T-helper 2 cell (primary cell): ENCODE data around the gene LRRC36.
A peak's percentile ranks its signal among the peaks of the same experiment; 100 is the strongest.

Experiments
- DNase-seq, 5 experiments: peaks; one replicate each; pipeline versions ENCODE4 v3.0.0 to v3.0.0-alpha.2; 2012 to 2022

Gene LRRC36

DNA sequence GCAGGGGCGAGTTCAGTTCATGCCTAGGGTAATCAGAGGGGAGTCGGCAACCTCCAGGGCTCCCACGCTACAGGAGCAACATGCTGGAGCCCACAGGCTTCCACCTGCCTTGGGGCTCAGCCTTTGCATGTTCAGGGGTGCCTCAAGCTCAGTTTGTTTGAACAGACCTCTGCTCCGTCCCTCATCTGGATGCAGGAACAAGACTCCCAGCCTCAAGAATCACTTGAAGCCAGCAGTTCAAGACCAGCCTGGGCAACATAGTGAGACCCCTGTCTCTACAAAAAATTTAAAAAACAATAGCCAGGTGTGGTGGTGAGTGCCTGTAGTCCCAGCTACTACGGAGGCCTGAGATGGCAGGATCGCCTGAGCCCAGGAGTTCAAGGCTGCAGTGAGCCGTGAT is 99.4 kb downstream of the LRRC36 start:
- DNase-seq: no peak

DNA sequence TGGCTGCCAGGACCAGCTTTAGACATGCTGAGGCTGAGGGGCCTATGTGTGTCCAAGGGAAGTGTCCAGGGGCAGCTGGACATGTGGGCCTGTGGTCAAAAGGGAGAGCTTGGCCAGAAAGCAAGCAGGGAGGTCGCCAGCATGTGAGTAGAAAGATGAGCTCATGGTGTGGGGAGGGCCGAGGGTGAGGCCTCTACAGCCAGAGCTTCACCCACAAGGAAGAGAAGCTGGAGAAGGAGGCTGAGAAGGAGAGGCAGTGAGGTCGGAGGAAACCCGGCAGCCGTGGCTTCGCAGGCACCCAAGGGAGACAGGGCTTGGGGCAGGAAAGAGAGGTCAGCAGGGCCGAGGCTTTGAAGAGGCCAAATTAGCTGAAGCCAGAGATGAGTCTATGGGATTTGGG is 100.3 kb downstream of the LRRC36 start:
- DNase-seq: no peak

DNA sequence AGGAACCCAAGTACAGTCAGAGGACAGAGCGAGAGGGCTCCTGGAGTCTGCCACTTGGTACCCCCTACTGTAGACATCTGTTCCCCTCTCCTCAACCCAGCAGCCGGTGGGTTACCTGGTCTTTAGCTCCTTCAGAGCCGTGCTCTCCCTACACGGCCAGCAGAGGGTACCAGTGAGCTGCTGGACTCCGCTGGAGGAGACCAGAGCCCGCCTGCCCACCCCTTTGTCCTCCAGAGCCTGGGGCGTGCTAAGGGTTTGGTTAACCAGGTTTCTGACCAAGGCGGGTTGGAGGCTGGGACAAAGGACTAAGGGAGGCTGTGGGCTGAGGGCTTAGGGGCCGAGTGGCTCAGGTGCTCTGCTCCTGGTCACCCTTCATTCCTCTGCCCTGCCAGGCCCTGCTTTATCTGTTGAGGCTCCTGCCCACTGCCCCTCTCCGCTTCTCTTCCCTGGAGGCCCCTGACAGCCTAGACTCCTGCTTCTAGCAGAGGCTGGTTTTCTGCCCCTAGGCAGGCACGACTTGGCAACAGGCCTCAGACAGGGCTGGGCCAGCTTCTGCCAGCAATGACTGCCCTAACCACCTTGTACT is 101.6 kb downstream of the LRRC36 start:
- peak in 3 of 5 experiments; percentile 37 to 43 (median 41) for DNase-seq

DNA sequence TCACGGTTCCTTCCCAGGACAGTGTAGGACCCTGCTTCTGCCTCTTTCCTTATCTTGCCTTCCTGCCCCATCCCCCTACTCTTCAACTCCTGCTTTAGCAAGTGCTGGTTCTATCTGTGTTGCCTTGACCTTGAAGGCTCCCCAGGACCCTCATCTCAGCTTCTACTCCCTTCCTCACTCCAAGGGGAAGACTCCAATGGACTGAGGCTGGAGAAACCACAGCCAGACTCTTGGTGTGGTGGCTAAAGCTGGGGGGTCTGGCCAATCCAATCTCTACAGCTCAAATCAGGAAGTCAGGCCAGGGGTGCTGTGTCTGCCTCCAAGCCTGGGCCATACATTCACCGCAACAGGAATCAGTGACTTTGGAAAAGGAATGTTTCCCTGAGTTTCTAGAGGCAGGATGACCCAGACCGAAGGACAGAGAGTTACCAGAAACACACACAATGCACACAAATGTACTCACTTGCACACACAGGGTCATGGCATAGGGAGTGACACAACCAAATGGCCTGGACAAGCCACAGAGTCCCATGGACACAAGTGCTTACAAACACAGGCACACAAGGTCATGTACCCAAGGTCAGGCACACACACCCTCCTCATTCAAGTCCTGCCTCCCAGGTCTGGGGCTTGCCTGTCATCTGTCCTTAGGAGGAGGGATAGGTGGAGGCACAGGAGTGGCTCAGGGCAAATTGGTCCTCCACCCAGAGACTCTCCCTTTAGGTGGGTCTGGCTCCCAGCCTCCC is 102.6 kb downstream of the LRRC36 start:
- no peak for DNase-seq

DNA sequence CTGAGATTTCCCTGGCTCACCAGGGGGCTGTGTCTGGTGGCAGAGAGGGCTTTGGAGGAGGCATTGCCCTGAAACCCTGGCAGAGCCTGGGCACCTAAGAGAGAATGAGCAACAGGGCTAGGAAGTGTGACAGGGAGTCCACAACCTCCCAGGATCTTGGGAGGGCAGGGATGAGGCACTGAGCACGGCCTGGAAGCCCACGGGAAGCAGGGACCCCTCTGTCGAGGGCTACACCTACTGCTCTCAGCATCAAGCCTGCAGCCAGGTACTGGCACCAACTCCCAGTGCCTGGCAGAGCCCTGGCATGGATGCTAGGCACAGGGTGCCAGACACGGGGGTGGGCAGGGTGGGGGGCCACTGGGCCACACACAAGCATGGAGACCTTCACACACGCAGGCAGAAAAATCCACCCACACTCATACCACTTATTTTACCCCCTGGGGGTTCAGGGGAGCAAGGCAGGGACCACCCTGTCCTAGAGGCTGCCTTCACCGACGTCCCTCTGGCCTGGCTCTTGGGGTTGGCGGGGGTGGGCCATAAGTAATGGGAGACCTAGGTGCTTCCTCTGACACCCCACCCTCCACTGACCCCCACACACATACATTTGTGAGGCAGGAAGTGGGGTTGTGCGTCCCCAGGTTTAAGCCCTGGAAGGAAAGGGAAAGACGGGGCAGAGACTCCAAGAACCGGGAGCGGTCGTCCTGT is 103.3 kb downstream of the LRRC36 start:
- DNase-seq: no peak

DNA sequence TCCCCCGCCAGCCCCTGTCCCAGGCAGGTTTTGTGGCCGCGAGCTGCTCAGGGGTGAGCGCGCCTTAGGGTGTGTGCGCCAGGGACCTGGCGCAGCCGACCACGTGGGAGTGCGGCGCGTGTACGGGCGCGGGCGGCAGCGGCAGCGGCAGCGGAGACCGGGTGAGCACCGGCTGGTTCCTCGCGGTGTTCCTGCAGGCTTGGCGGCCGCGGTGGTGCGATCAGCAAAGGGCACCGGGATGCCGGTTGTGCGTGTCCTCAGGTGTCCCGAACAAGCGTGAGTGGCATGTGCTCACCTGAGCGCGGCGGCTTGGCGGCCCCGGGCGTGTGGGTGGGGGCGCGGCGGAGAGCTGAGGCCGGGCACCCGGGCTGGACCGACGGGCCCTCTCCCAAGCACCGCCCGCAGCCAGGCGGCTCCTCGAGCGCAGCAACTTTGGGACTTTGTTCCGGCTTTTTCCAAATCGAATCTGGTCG is 103.9 kb downstream of the LRRC36 start:
- DNase-seq: peak in 1 of 5 experiments; percentile 33

DNA sequence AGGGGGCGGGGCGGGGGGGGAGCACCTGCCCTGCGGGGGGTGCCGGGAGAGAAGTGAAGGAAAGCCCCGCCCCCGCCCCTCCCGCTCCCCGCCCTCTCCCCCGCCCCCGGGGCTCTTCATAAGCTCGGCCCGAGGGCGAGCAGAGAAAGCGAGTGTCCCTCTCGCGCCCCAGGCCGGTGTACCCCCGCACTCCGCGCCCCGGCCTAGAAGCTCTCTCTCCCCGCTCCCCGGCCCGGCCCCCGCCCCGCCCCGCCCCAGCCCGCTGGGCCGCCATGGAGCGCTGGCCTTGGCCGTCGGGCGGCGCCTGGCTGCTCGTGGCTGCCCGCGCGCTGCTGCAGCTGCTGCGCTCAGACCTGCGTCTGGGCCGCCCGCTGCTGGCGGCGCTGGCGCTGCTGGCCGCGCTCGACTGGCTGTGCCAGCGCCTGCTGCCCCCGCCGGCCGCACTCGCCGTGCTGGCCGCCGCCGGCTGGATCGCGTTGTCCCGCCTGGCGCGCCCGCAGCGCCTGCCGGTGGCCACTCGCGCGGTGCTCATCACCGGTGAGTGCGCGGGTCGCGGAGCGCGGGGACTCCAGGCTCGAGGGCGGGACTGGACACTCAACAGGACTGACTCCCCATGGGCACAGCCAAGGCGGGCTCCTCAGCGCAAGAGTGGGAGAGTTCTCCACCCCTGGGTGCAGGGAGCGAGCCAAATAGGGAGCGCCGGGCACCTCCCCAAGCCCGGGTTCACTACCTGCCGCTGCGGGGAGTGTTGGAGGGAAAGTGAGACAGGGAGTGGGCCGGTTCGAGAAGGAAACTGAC is 104.6 kb downstream of the LRRC36 start, which contains the start of gene HSD11B2:
Gene HSD11B2 (plus strand): TSS at position 145 of the 798 bp plus-strand sequence. CDS start 128 bp downstream, at position 273.
- peak in 2 of 5 experiments; percentile 13 to 25 for DNase-seq

DNA sequence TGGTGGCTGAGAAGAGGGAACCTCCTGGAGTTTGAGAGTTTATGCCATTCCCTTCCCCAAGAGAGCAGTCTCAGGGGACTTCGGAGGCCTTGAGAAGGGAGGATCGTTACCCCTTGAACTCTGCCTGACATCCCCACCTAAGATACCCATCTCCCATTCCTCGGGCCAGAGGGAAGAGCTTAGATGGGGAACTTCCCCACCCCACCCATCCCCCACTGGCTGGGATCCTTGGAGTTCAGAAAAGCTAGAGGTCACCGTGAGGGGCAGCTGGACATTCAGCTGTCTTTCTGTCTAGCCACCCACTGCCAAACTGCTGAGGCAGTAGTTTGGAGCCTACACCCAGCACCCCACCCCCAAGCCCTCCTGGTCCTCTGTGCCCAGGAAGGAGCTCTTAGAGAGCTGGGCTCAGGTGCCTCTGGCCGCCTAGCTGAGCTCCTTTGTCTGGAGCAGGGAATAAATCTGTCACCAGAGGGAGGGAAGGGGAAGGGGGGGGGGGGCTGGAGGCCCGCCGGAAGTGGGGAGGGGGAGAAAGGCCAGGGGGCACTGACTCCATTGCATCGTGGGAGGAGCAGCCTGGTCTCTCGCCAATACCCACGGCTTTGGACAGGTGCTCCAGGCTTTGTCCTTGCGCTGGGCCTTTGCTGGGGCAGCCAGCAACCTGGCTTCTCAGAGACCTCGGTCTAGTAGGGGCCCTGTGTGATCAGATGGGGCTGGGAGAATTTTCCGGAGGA is 105.3 kb downstream of the LRRC36 start:
- DNase-seq: no peak

DNA sequence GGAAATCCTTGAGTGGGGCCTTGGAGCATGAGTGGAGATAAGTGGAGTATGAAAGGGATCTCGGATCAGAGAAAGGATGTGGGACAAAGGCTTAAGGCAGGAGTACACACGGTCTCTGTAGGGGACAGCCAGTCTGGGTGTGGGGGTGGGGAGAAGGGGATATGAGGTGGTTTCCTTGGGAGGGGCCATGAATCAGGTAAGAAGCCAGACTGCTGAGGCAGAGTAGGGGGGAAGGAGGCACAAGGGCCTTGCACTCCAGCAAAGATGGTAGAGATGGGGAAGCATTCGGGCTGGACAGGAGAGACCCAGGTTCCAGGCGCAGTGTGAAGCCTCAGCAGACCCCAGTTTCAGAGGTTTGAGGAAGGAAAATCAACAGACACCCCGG is 105.9 kb downstream of the LRRC36 start:
- DNase-seq: no peak

DNA sequence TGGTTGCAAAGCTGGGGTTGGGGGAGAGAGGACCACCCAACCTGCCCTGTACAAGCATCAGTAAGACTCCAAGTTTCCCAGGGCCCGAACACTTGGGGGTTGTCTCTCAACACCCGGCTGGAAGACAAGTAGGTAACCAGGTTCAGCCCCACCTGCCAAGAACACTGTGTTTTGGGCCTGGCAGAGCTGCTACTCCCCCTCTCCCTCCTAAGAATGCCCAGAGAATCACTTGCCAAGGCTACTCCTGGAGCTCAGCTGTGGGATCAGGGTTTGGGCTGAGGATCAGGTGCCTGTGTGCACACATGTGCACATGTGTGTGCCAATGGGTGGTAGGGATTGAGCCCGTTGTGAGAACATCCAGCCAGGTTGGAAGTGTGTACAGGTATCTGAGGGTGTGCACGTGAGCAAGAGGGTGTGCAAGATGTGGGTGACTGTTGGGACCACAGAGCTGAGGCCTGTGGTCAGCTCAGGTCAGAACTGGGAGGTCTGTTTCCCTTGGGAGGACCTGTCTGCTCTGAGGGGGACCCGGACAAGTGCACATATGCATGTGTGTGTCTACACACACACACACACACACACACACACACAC is 106.6 kb downstream of the LRRC36 start:
- no peak for DNase-seq
